Suprapubic skin (tissue), 3 donors: ENCODE results near the gene IDH3B.

Experiments
- EP300 ChIP-seq: sonication (generic); formaldehyde crosslinking; IDR thresholded peaks from one replicate; pipeline ENCODE4 v1.6.1; 2017; ENCODE audit warnings: antibody characterized with exemption
- POLR2A ChIP-seq, 2 donors: fragments of 450-650 bp; IDR thresholded peaks; one replicate each; pipeline ENCODE4 v1.6.1; 2017; ENCODE audit warnings: antibody characterized with exemption in 2 of 2, mild to moderate bottlenecking in 2 of 2, moderate library complexity in 2 of 2
- TF ChIP-seq, protein P1 (sequence below), 2 donors: fragments of 200-600 bp in 1 of 2; fragments of 450-650 bp in 1 of 2; sonication (generic) in 1 of 2; IDR thresholded peaks; one replicate each; pipeline ENCODE4 v1.5.1; 2016 to 2019; ENCODE audit warnings: antibody characterized with exemption in 2 of 2, mild to moderate bottlenecking in 1 of 2, moderate library complexity in 1 of 2

DNA sequence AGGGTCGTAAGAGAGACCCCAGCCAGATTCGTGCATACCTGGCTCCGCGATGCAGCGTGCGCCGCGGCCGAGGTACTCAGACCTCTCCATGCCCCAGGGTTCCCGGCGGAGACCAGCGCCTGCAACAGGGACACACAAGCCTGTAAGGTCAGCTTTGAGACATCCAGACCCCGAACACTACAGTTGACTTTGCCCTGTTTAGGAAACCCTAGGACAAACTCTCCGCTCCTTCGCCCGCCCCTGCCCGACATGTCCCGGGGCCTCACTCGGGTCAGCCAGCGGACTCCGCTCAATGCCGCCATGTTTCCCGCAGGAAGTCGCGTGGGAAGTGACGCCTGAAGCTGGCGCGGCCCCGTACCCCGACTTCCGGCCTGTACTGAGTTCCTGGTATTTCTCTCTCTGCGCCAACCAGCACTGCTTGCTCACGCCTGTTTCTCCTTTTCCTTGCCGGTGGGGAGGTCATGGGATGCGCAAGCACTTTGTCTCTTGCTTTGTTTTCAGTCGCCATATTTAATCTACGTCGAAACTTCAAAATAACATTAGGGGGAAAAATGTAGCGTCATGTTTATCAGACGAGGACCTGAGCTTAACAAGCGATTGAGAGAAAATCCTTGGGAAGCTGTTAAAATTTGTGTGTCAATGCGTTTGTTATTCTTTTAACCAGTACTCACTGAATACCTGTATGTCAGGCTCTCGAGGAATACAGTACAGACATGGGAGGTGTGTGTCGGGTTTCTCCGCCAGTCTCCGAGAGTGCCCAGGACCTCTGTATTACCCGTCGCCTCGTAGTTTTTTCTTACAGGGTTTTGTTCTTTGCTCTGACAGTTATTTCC is at the start of gene IDH3B:
- TF ChIP-seq, protein P1, sequence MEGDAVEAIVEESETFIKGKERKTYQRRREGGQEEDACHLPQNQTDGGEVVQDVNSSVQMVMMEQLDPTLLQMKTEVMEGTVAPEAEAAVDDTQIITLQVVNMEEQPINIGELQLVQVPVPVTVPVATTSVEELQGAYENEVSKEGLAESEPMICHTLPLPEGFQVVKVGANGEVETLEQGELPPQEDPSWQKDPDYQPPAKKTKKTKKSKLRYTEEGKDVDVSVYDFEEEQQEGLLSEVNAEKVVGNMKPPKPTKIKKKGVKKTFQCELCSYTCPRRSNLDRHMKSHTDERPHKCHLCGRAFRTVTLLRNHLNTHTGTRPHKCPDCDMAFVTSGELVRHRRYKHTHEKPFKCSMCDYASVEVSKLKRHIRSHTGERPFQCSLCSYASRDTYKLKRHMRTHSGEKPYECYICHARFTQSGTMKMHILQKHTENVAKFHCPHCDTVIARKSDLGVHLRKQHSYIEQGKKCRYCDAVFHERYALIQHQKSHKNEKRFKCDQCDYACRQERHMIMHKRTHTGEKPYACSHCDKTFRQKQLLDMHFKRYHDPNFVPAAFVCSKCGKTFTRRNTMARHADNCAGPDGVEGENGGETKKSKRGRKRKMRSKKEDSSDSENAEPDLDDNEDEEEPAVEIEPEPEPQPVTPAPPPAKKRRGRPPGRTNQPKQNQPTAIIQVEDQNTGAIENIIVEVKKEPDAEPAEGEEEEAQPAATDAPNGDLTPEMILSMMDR (IDR thresholded peaks at IDR 0.05): no peak
- TF ChIP-seq POLR2A (IDR thresholded peaks at IDR 0.05) (peak in 1 of 2 donors; percentile 77), EP300 (no peak)
